Measurements from ENCODE around the gene NECAB2.

NECAB2 gene

GRCh38 chr16:83967091-83967490 lies 953 bp upstream of the NECAB2 start:
- no peak for DNase-seq (ENCODE audit: low read depth)

DNA sequence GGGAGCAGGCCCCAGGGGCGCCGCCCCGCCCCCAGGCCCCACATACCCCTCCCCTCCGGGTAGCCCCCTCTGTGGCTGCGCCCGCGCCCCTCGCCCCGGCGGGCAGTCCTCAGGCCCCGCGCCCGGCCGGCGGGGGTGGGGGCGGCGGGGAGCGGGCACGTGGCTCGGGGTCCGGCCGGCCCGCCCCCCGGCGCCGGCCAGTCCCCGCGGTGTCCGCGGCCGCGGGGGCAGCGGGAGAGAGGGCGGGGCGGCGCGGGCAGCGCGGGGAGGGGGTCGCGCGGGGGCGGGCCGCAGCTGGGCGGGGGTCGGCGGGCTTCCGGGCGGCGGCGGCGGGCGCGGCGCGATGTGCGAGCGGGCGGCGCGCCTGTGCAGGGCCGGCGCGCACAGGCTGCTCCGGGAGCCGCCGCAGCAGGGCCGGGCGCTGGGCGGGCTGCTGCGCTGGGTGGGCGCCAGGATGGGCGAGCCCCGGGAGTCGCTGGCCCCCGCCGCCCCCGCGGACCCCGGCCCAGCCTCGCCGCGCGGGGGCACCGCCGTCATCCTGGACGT lies 335 bp downstream of the NECAB2 start:
- DNase-seq (ENCODE audit: low read depth) = no peak

GRCh38 chr16:83968891-83969649 lies 1.0 kb downstream of the NECAB2 start:
- DNase-seq (ENCODE audit: low read depth) = no peak

GRCh38 chr16:83969771-83970429 lies 1.9 kb downstream of the NECAB2 start:
- no peak for DNase-seq (ENCODE audit: low read depth)

DNA sequence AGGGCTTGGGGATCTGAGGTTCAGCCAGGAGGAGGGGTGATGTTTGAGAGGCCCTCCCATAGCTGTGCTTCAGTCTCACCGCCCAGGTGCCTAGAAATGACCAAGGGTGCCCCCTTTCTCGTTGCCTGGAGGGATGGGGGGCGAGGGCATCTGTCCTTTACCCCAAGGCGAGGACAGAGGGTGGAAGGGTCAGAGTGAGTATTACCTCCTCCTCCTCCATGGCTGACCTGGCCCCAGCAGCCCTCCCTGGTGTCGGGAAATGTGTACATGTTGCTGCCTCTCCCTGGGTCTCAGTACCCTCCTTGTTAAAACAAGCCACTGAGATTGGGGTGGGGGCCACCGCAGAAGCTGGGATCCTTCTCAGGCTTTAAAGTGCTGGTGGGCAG lies 2.4 kb downstream of the NECAB2 start:
- no peak for DNase-seq (ENCODE audit: low read depth)

DNA sequence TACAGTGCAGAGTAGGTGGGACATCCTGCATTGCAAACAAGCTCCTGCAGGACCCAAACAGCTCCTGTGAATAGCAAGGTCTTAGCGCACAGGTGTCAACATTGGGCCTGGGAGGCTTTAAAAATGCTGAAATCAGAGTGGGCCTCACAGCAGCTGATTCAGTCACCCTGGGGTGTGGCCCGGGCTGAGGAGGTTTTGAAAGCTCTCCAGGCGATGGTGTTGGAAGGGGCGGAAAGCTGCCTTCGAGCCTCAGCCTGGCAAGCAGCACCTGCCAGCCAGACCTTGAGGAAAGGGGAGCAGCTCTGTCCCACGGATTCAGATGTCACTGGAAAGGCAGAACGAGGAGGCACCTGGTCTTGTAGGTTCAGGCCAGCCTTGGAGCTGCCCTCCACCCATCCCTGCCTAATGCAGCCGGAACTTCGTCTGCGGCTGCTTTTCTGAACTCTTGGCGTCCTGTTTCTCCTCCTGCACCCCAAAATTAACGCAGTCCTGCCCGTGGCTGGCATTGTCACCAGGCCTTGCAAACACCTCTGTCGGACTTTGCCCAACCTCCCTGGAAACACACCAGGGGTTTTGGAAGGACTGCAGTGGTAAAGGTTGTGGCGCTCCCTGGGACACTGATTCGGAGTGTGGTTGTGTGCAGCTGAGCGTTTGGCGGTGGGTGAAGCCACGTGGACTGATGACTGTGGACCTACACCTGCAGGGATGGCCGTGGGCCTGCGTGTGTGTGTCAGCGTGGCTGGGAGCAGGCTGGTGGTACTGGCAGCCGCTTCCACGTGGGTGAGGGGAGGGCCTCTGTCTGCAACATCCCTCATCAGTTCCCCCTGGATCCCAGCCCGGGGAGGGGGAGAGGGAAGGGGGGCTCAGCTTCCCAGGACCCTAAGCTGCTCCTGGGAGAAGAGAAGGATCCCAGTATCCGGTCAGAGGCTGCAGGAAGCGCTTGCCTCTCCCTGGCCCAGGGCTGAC lies 3.4 kb downstream of the NECAB2 start:
- no peak for DNase-seq (ENCODE audit: low read depth)

- DNase-seq (ENCODE audit: low read depth) = no peak
These were observed 4.4 kb downstream of the NECAB2 start for GRCh38 chr16:83972256-83973008.

- no peak for DNase-seq (ENCODE audit: low read depth)
These were observed 5.0 kb downstream of the NECAB2 start for GRCh38 chr16:83973077-83973476.

DNA sequence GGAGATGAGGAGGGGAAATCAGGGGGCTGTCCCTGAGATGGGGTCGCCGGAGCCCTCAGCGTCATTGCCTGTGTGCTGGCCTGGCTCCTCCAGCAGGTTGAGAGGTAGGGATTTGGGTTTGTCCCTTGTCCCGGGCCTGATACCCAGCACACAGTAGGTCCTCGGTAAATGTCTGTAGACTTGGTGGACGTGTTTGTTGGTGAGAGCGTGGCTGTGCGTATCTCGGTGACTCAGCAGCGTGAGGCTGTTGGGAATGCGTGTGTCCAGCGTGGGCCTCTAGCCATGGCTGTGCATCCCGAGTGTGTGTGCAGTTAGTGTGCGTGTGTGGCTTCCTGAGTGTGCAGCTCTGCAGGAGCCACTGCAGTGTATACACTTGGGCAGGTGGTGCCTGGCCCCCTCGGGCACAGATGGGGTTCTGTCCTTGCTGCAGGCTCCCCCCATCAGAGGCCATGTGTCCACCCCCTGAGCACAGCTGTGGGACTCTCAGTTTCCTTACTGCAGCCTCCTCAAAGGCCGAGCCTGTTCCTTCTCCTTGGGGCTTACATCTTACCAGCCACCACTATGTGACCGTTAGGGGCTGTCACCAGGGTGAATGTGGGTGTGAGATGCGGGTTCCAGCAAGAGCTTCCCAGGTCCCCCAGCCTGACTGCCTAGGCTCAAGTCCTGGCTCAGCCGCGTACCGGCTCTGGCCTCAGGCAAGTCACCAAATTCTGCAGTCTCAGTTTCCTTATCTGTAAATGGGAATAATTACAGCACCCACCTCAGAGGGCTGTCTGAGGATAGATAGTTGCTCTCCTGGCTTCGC lies 5.7 kb downstream of the NECAB2 start:
- DNase-seq (ENCODE audit: low read depth) = no peak

GRCh38 chr16:83974475-83974874 lies 6.4 kb downstream of the NECAB2 start:
- no peak for DNase-seq (ENCODE audit: low read depth)

GRCh38 chr16:83975590-83976260 lies 7.7 kb downstream of the NECAB2 start:
- no peak for DNase-seq (ENCODE audit: low read depth)

DNA sequence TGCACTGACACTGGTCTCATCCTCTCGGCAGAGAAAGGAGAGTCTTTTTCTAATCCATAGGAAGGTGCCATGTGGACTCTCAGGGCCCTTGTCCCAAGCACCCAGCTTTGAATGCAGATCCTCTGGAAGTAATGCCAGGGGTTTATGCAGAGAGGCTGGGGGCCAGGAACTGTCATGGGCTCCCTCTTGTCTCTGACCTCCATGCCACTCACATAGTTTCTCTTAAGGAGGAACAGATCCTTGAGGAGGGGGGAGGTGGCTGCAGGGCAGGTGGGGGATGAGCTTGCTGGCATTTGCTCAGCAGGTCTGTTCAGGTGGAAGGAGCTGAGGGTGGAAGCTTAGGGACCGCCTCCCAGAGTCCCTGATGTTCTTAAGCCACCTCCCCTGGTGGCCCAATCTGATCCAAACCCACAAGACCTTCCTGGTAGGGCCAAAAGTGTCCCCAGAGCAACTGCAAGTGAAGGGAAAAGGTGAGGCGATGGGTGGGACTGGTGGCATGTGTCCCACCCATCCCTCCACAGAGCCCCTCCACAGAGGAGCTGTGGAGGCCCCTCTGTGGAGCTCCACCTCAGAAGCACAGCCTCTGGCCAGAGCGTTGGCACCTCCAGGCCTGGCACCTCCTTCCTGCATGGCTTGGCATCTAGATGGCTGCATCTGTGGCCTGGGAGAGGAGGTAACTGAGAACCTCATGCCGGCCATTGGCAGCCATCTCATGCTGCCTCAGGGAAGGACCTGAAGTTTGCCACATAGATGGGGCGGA lies 9.2 kb downstream of the NECAB2 start:
- DNase-seq (ENCODE audit: low read depth) = no peak

DNA sequence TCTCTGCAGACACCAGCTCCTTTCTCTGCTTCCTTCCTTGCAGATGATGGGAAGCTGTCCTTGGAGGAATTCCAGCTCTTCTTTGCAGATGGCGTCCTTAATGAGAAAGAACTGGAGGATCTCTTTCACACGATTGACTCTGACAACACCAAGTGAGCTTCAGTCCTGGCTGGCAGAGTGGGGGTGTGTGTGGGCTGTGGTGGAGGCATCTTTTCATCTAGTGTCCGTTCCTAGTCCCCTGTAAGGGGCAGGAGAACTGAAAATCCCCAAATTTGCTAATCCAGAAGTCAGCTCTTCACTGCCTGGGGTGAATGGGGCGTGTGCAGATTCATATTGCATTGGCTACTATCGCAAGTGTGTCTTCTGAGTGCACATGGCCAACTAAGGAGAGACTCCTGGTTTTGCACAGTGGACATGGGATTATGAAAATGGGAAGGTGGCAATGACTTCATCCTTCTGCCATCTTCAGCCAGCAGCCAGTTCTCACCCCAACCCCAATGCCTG lies 10.4 kb downstream of the NECAB2 start:
- no peak for DNase-seq (ENCODE audit: low read depth)

- no peak for DNase-seq (ENCODE audit: low read depth)
These were observed 11.4 kb downstream of the NECAB2 start for GRCh38 chr16:83979441-83979840.

- no peak for DNase-seq (ENCODE audit: low read depth)
These were observed 12.8 kb downstream of the NECAB2 start for GRCh38 chr16:83980794-83981193.

GRCh38 chr16:83981799-83982198 lies 13.8 kb downstream of the NECAB2 start:
- no peak for DNase-seq (ENCODE audit: low read depth)

GRCh38 chr16:83983491-83983890 lies 15.4 kb downstream of the NECAB2 start:
- DNase-seq (ENCODE audit: low read depth) = no peak

DNA sequence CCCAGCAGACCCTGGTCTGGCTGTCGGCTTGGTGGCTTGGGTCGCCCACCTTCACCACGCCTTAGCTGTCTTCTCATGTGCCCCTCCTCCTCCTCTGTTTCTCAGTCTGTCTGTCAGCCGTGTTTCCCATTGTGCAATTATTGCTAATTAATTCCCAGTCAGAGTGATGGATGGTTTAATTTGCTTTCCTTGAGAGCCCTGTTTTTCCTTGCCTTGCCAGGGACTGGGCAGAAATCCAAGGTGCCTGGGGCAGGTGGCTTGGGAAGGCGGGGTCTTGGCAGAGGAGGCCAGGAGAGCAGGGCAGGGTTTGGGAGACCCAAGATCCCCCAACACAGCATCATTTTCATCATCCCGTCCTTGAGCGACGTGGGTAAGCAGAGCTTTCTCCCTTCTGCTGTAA lies 21.3 kb downstream of the NECAB2 start:
- DNase-seq (ENCODE audit: low read depth) = no peak

GRCh38 chr16:83990492-83990891 lies 22.4 kb downstream of the NECAB2 start:
- no peak for DNase-seq (ENCODE audit: low read depth)

Data from GM04504 (cell line).